GM21381 (cell line): ENCODE data around the gene BTNL3.
"Not testable (repeated sequence)": the region's sequence is repeated elsewhere in the genome, so short reads cannot be mapped to it uniquely, and the experiment has no call there.

ENCODE experiments used
- ATAC-seq: cut with Tn5 transposase; IDR thresholded peaks from one replicate; pipeline ENCODE4 v1.9.1; 2021; ENCODE audit warnings: mild to moderate bottlenecking, moderate library complexity; ENCODE audit not compliant: unreplicated experiment

The BTNL3 gene

DNA sequence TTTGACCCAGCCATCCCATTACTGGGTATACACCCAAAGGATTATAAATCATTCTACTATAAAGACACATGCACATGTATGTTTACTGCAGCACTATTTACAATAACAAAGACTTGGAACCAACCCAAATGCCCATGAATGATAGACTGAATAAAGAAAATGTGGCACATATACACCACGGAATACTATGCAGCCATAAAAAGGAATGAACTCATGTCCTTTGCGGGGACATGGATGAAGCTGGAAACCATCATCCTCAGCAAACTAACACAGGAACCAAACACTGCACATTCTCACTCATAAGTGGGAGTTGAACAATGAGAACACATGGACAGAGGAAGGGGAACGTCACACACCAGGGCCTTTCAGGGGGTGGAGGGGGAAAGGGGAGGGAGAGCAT is 28.8 kb downstream of the BTNL3 start:
- ATAC-seq = not testable (repeated sequence)

GRCh38 chr5:181020688-181021087 is 32.0 kb downstream of the BTNL3 start:
- no peak for ATAC-seq

GRCh38 chr5:181024245-181025064 is 35.8 kb downstream of the BTNL3 start:
- ATAC-seq = no peak

- ATAC-seq = no peak
Observed at GRCh38 chr5:181027452-181028031, 38.9 kb downstream of the BTNL3 start.

DNA sequence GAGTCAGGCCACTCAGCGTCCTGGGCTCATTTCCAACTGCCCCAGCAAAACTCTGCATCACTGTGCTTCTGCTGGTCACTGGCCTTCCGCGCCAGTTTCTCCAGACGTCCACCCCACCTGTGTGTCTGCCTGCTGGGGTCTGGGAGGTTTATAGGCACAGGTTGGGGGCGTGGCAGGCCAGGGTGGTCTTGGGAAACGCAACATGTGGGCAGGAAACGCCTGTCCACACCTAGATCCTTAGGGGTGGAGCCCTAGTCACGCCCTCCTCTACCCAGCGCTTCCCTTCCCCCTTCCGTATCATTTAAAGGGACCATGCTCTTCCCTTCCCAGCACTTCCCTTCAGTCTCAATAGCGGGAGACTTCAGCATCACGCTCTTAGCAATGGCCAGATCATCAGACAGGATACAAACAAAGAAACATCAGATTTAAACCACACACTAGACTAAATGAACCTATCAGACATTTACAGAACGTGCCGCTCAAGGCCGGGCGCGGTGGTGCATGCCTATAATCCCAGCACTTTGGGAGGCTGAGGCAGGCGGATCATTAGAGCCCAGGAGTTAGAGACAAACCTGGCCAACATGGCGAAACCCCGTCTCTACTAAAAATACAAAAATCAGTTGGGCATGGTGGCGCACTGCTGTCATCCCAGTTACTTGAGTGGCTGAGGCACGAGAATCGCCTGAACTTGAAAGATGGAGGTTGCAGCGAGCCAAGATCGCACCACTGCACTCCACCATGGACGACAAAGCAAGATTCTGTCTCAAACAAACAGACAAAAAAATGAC is 39.6 kb downstream of the BTNL3 start:
- ATAC-seq = no peak

- ATAC-seq = no peak
Observed at GRCh38 chr5:181031716-181032115, 43.1 kb downstream of the BTNL3 start.

DNA sequence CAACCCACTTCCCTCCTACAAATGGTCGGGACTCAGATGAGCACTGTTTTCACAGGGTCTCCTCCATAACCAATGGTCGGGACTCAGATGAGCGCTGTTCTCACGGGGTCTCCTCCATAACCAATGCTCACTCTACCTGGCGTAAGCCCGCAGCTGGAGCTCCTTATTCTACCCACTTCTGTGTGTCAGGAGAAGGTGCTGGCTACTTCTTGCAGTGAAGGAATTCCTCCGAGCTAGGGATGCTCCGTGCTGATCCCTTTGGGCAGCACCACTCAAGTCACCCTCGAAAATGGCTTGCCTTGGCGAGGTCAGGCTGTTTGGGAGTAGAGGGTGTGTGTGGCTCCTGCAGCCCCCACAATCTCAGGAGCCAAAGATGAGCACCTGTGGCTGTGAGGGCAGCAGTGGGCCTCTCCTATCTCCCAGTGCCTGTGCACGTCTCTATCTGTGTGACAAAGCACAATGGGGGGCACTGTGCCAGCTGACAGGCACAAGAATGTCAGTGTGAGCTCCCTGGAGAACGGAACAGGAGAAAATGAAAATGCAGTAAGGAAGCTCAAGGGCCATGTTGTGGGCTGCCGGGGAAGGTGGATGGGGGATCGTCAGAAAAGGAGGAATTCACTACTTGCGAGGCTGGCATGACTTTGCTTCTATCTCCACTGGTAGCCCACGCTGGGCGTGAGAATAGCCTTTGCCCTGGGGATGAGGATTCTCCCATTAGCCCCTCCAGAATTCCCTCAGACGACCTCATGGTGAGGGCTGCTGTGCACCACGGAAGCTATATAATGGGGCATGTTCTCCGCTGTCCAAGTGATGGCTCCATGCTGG is 47.6 kb downstream of the BTNL3 start:
- ATAC-seq = no peak

DNA sequence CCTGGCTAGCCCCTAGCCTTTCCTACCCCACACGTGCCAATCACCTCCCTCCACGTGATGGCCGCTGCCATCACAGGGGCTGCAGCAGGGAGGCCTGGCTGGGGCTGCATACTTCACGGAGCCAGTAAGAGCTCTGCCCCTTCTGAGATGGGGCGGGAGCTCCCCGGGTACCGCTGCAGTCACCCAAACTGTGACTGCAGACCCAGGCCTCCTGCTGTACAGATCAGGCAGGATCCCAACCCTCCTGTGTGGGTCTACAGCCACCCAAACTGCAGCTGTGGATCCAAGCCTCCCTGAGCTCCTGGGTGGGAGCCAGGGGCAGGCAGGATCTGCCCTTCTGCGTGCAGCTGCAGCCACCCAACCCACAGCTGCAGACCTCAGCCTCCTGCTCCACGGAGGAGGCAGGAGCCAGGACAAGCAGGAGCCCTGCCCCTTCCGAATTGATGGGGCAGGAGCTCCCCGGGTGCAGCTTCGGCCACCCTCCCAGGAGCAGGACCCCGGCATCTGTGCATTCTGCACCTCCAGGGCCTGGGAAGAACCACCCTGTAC is 48.2 kb downstream of the BTNL3 start:
- ATAC-seq = no peak

DNA sequence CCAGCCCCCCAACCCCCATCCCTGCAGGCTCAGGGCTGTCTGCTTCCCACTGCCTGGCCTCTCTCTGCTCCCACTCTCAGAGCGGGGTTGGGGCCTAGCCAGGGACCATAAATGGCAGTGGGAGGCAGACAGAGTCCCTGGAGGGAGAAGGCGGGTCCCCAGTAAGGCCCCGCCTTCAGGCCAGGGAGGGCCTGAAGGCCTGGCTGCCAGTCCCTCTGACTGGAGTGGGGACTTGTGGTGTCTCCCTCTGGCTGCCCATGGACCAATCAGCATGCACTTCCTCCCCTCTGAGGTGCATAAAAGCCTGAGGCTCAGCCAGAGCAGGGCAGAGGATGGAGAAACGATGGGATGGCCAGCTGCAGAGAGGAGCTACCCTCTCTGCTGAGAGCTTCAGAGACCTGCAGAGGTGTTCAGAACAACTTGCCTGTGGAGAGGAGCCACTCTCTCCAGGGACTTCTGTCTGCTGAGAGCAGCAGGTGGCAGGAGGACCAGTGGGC is 48.8 kb downstream of the BTNL3 start:
- no peak for ATAC-seq

GRCh38 chr5:181039471-181039870 is 50.8 kb downstream of the BTNL3 start:
- no peak for ATAC-seq

- no peak for ATAC-seq
Observed at GRCh38 chr5:181039931-181040630, 51.4 kb downstream of the BTNL3 start, which contains the start of gene BTNL9. Gene BTNL9, plus strand, starts transcription at chr5:181040266. Its CDS starts 5,224 bp downstream, at chr5:181045490.

DNA sequence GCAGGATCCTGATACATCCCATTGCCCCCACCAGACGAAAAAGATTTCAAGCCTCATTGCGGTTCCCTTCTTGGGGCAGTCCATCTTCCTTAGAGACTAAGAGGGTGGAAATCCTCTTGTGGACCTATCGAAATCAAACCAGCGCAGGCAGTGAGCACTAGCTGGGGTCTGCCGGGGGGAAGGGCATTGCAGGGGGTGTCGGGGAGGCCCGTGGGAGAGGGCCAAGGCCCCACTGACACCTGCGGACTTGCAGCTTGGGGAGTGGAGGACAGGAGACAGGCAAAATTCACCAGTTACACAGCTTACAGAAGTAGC is 51.9 kb downstream of the BTNL3 start:
- no peak for ATAC-seq

DNA sequence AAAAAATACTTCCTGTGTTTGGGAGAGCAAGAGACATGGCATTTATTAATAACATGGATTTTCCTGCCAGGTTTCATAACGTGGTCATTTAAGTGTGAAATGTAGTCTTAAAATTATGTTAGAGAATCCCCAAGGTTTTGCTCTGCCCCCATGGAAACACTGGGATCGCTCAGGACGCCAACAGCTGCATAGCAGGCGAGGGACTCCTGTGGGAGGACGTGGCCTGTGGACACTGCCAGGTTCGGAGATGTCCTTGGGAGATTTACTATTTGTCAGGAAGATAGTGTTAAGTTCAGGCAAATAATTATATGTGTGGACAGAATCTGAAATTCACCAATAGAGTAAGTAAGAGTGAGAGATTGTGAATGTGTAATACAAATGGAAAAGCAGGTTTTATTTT is 52.4 kb downstream of the BTNL3 start:
- ATAC-seq = no peak

GRCh38 chr5:181042036-181042713 is 53.5 kb downstream of the BTNL3 start:
- ATAC-seq = no peak

DNA sequence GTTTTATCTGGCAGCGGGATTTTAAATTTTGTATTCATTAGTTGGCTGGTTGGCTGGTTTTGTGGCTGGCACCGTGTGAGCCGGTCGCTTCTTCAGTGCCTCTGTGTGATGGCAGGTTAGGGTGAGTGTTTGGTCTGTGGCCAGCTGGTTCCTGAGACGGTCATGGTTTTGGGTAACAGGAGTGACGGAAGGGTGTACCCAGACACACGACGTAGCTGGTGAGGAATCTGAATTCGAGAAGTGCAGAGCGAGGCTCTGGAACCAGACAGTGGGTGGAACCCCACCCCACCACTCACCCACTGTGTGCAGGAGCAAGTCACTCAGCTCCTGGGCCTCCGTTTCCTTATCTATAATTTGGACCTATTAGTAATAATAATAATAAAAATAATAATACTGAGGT is 54.1 kb downstream of the BTNL3 start:
- ATAC-seq = no peak

GRCh38 chr5:181043285-181044092 is 54.8 kb downstream of the BTNL3 start:
- no peak for ATAC-seq

- ATAC-seq = no peak
Observed at GRCh38 chr5:181044093-181044599, 55.5 kb downstream of the BTNL3 start.

DNA sequence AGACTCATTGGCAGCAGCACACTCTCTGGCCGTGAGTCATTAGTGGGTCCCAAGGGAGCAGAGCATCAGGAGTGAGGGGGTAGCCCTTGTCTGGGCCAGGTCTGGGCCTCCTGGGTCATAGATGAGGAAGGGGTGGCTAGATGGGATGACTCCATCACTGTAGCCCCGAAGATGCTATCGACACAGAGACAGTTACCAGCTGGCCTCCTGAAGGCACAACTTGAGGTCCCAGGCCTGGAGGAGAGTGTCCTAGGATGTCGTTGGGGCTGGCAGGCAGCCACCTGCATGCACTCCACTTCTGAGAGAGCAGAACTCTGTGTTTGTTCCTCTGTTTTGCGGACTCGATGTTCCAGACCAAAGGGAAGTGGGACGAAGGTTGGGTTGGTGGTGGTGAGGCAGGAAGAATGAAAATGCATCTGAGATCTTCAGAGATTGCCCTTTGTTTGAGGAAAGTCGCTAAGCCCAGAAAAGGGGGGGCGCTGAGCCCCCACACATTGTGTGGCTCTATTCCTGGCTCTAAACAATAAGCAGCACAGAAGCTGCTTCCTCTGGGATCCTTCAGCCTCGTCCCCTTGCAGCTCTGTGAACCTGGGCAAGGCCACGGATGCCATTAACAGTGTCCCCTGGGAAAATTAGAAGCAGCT is 56.1 kb downstream of the BTNL3 start:
- no peak for ATAC-seq
